Activated CD4-positive, alpha-beta T cell treated with anti-CD3 and anti-CD28 coated beads, Interleukin-2, amount 10 ng/mL, durations not matched to agents 24 days and 14 days (primary cell): ENCODE results near the gene MAIP1. TPM values are rescaled to one million over a fixed set of nuclear protein-coding genes. Genes with fewer than 3 reads are reported as not detected.
A peak's percentile ranks its signal among the peaks of the same experiment; 100 is the strongest.

Source experiments
- DNase-seq: peaks from one replicate; pipeline ENCODE4 v3.0.0; 2022
- H3K27ac Mint-ChIP-seq: one replicate; pipeline ENCODE4 v1.8.0; 2022; ENCODE audit warnings: mild to moderate bottlenecking, mixed read lengths
- H3K27me3 Mint-ChIP-seq: one replicate; pipeline ENCODE4 v1.8.0; 2022; ENCODE audit warnings: mixed read lengths
- H3K36me3 Mint-ChIP-seq: one replicate; pipeline ENCODE4 v1.8.0; 2022; ENCODE audit warnings: low read depth, mild to moderate bottlenecking, mixed read lengths
- H3K4me1 Mint-ChIP-seq: one replicate; pipeline ENCODE4 v1.8.0; 2021; ENCODE audit warnings: mixed read lengths
- H3K4me3 Mint-ChIP-seq: one replicate; pipeline ENCODE4 v1.8.0; 2022; ENCODE audit warnings: mild to moderate bottlenecking, moderate library complexity, mixed read lengths
- H3K9me3 Mint-ChIP-seq: one replicate; pipeline ENCODE4 v1.8.0; 2021; ENCODE audit warnings: mixed read lengths
- intact Hi-C: fragments of 100-400 bp; cut with micrococcal nuclease; formaldehyde crosslinking; loops from one replicate; pipeline ENCODE4 v1.15.1; 2023
- total RNA-seq: library from RNA; stranded (reverse); gene quantifications from 2 replicates; pipeline ENCODE4 v1.2.3, GENCODE V29; 2022

The MAIP1 gene
- total RNA-seq, 1 donor from 2014 or later = 27.9 TPM

- no peak overlapping the region for H3K27ac Mint-ChIP-seq
- intact Hi-C loops = no loop called here
- DNase-seq = no peak
- H3K4me1 Mint-ChIP-seq = peaks cover 9% of the 10 kb centered on the region
- peaks cover 46% of the 10 kb centered on the region for H3K36me3 Mint-ChIP-seq
- H3K9me3 Mint-ChIP-seq = no peaks in the 10 kb centered on the region
- H3K4me3 Mint-ChIP-seq = no peak overlapping the region
- H3K27me3 Mint-ChIP-seq = no peaks in the 10 kb centered on the region
Measured at GRCh38 chr2:199966405-199966804, 11.0 kb downstream of the MAIP1 start.

GRCh38 chr2:199966976-199967375, 11.6 kb downstream of the MAIP1 start:
- no peak for DNase-seq
- Mint-ChIP-seq H3K27me3 (no peaks in the 10 kb centered on the region), H3K4me1 (peaks cover 5% of the 10 kb centered on the region), H3K27ac (no peak overlapping the region), H3K36me3 (peaks cover 42% of the 10 kb centered on the region), H3K9me3 (no peaks in the 10 kb centered on the region), H3K4me3 (no peak overlapping the region)
- intact Hi-C loops = no loop called here

GRCh38 chr2:199968126-199968525, 12.7 kb downstream of the MAIP1 start:
- Mint-ChIP-seq H3K4me3 (no peak overlapping the region), H3K27me3 (no peaks in the 10 kb centered on the region), H3K4me1 (no peaks in the 10 kb centered on the region), H3K36me3 (peaks cover 36% of the 10 kb centered on the region), H3K27ac (no peak overlapping the region), H3K9me3 (no peaks in the 10 kb centered on the region)
- no peak for DNase-seq
- intact Hi-C loops = no loop called here

GRCh38 chr2:199972088-199972626, 16.8 kb downstream of the MAIP1 start:
- no peaks in the 10 kb centered on the region for H3K9me3 Mint-ChIP-seq
- intact Hi-C loops = no loop called here
- H3K27ac Mint-ChIP-seq = no peak overlapping the region
- DNase-seq = no peak
- H3K36me3 Mint-ChIP-seq = peaks cover 22% of the 10 kb centered on the region
- H3K27me3 Mint-ChIP-seq = no peaks in the 10 kb centered on the region
- H3K4me3 Mint-ChIP-seq = no peak overlapping the region
- peaks cover under 1% of the 10 kb centered on the region for H3K4me1 Mint-ChIP-seq

- Mint-ChIP-seq H3K27me3 (no peaks in the 10 kb centered on the region), H3K4me1 (peaks cover 14% of the 10 kb centered on the region), H3K9me3 (no peaks in the 10 kb centered on the region), H3K27ac (no peak overlapping the region), H3K4me3 (no peak overlapping the region), H3K36me3 (peaks cover 12% of the 10 kb centered on the region)
- DNase-seq = no peak
- intact Hi-C loops = no loop called here
Measured at GRCh38 chr2:199973703-199974102, 18.3 kb downstream of the MAIP1 start.

- Mint-ChIP-seq H3K27me3 (no peaks in the 10 kb centered on the region), H3K9me3 (no peaks in the 10 kb centered on the region), H3K36me3 (peaks cover 9% of the 10 kb centered on the region), H3K27ac (no peak overlapping the region), H3K4me3 (no peak overlapping the region), H3K4me1 (peaks cover 23% of the 10 kb centered on the region)
- intact Hi-C loops = no loop called here
- DNase-seq = no peak
Measured at GRCh38 chr2:199975273-199975895, 20.0 kb downstream of the MAIP1 start.

GRCh38 chr2:199977984-199978415, 22.6 kb downstream of the MAIP1 start:
- DNase-seq = peak; percentile 74
- H3K4me3 Mint-ChIP-seq = peak overlapping the region; percentile 8
- H3K36me3 Mint-ChIP-seq = peaks cover 5% of the 10 kb centered on the region
- H3K27ac Mint-ChIP-seq = peak overlapping the region; percentile 45
- peaks cover 23% of the 10 kb centered on the region for H3K4me1 Mint-ChIP-seq
- no peaks in the 10 kb centered on the region for H3K9me3 Mint-ChIP-seq
- intact Hi-C loops = loop anchor here (2.0 kb wide), 1 partner anchor 725 kb away; no protein-coding TSS in a partner anchor
- no peaks in the 10 kb centered on the region for H3K27me3 Mint-ChIP-seq

GRCh38 chr2:199979398-199979797, 24.0 kb downstream of the MAIP1 start:
- no peak overlapping the region for H3K4me3 Mint-ChIP-seq
- intact Hi-C loops = loop anchor here (2.0 kb wide), 1 partner anchor 723 kb away; no protein-coding TSS in a partner anchor
- no peak for DNase-seq
- H3K4me1 Mint-ChIP-seq = peaks cover 23% of the 10 kb centered on the region
- H3K36me3 Mint-ChIP-seq = peaks cover 5% of the 10 kb centered on the region
- H3K27ac Mint-ChIP-seq = no peak overlapping the region
- no peaks in the 10 kb centered on the region for H3K9me3 Mint-ChIP-seq
- H3K27me3 Mint-ChIP-seq = no peaks in the 10 kb centered on the region

- H3K27me3 Mint-ChIP-seq = no peaks in the 10 kb centered on the region
- no peak overlapping the region for H3K4me3 Mint-ChIP-seq
- no peaks in the 10 kb centered on the region for H3K9me3 Mint-ChIP-seq
- intact Hi-C loops = loop anchor here (1.0 to 10.0 kb wide), 5 partner anchors 327 to 723 kb away; partner anchors contain the start of gene SPATS2L
- H3K4me1 Mint-ChIP-seq = peaks cover 23% of the 10 kb centered on the region
- H3K27ac Mint-ChIP-seq = no peak overlapping the region
- peak; percentile 94 for DNase-seq
- H3K36me3 Mint-ChIP-seq = peaks cover 5% of the 10 kb centered on the region
Measured at GRCh38 chr2:199979832-199980628, 24.6 kb downstream of the MAIP1 start.

GRCh38 chr2:199982126-199982843, 26.9 kb downstream of the MAIP1 start:
- Mint-ChIP-seq H3K4me3 (no peak overlapping the region), H3K4me1 (peaks cover 27% of the 10 kb centered on the region), H3K9me3 (no peaks in the 10 kb centered on the region), H3K36me3 (no peaks in the 10 kb centered on the region), H3K27ac (no peak overlapping the region), H3K27me3 (no peaks in the 10 kb centered on the region)
- intact Hi-C loops = loop anchor here (5.0 to 10.0 kb wide), 2 partner anchors 325 to 393 kb away; partner anchors contain the start of gene SPATS2L
- DNase-seq = no peak

GRCh38 chr2:199983534-199983933, 28.2 kb downstream of the MAIP1 start:
- no peaks in the 10 kb centered on the region for H3K27me3 Mint-ChIP-seq
- H3K36me3 Mint-ChIP-seq = no peaks in the 10 kb centered on the region
- DNase-seq = no peak
- H3K27ac Mint-ChIP-seq = no peak overlapping the region
- peaks cover 17% of the 10 kb centered on the region for H3K4me1 Mint-ChIP-seq
- intact Hi-C loops = loop anchor here (5.0 to 10.0 kb wide), 2 partner anchors 324 to 391 kb away; partner anchors contain the start of gene SPATS2L
- H3K4me3 Mint-ChIP-seq = no peak overlapping the region
- H3K9me3 Mint-ChIP-seq = no peaks in the 10 kb centered on the region

- Mint-ChIP-seq H3K9me3 (no peaks in the 10 kb centered on the region), H3K27me3 (peaks cover 2% of the 10 kb centered on the region), H3K4me1 (peaks cover 11% of the 10 kb centered on the region), H3K36me3 (no peaks in the 10 kb centered on the region), H3K27ac (no peak overlapping the region), H3K4me3 (no peak overlapping the region)
- intact Hi-C loops = loop anchor here (5.0 to 10.0 kb wide), 2 partner anchors 323 to 391 kb away; partner anchors contain the start of gene SPATS2L
- no peak for DNase-seq
Measured at GRCh38 chr2:199984159-199984558, 28.8 kb downstream of the MAIP1 start.

- no peak for DNase-seq
- H3K36me3 Mint-ChIP-seq = no peaks in the 10 kb centered on the region
- peaks cover 2% of the 10 kb centered on the region for H3K27me3 Mint-ChIP-seq
- no peak overlapping the region for H3K27ac Mint-ChIP-seq
- no peak overlapping the region for H3K4me3 Mint-ChIP-seq
- no peaks in the 10 kb centered on the region for H3K9me3 Mint-ChIP-seq
- peaks cover 9% of the 10 kb centered on the region for H3K4me1 Mint-ChIP-seq
- intact Hi-C loops = loop anchor here (5.0 to 10.0 kb wide), 2 partner anchors 323 to 390 kb away; partner anchors contain the start of gene SPATS2L
Measured at GRCh38 chr2:199984755-199985154, 29.4 kb downstream of the MAIP1 start.
